Right lobe of liver (tissue), 6 donors: Measurements from ENCODE around the gene DOK1. TPM values are rescaled to one million over a fixed set of nuclear protein-coding genes. Genes with fewer than 3 reads are reported as not detected.
"Not testable (repeated sequence)": the region's sequence is repeated elsewhere in the genome, so short reads cannot be mapped to it uniquely, and the experiment has no call there.

Experiments used
- ATAC-seq, 4 donors: fragments of 200-7000 bp; cut with Tn5 transposase; one replicate each; pipeline ENCODE4 v1.9.1; 2020; ENCODE audit warnings: mild to moderate bottlenecking in 4 of 4, moderate library complexity in 4 of 4
- DNase-seq, 3 donors: peaks; one replicate each; pipeline ENCODE4 v3.0.0-alpha.2; 2020
- H3K27ac ChIP-seq, 3 donors: fragments of 200-600 bp; one replicate each; pipeline ENCODE4 v1.8.0; 2022
- H3K27me3 ChIP-seq, 2 donors: fragments of 200-600 bp; one replicate each; pipeline ENCODE4 v1.8.0; 2022
- H3K36me3 ChIP-seq, 4 donors: fragments of 200-600 bp; sonication (generic) in 1 of 4; one replicate each; pipeline versions ENCODE4 v1.5.1 to v1.8.0; 2017 to 2022; ENCODE audit warnings: control low read depth in 1 of 4
- H3K4me1 ChIP-seq, 4 donors: fragments of 200-600 bp; sonication (generic) in 1 of 4; one replicate each; pipeline versions ENCODE4 v1.5.1 to v1.8.0; 2017 to 2022; ENCODE audit warnings: control low read depth in 1 of 4
- H3K4me3 ChIP-seq, 3 donors: fragments of 200-600 bp; one replicate each; pipeline ENCODE4 v1.8.0; 2022
- H3K9me3 ChIP-seq, 4 donors: fragments of 200-600 bp; sonication (generic) in 1 of 4; one replicate each; pipeline versions ENCODE4 v1.5.1 to v1.8.0; 2017 to 2022; ENCODE audit warnings: control low read depth in 1 of 4
- CTCF ChIP-seq, 4 donors: fragments of 200-600 bp in 3 of 4; fragments of 450-650 bp in 1 of 4; IDR thresholded peaks; one replicate each; pipeline versions ENCODE4 v1.5.1 to v1.8.0; 2016 to 2022; ENCODE audit warnings: antibody characterized with exemption in 4 of 4, mild to moderate bottlenecking in 2 of 4
- POLR2A ChIP-seq: fragments of 450-650 bp; IDR thresholded peaks from one replicate; pipeline ENCODE4 v1.6.1; 2017; ENCODE audit warnings: antibody characterized with exemption, mild to moderate bottlenecking
- WGBS: methylation state at CpG from one replicate; pipeline ENCODE4 v1.1.6; 2018; ENCODE audit warnings: low coverage, low lambda C conversion rate; ENCODE audit not compliant: insufficient coverage; ENCODE audit errors: missing lambda C conversion rate; 5-methylcytosine and 5-hydroxymethylcytosine counted together
- intact Hi-C, 2 donors: fragments of 100-400 bp; cut with DNase I; formaldehyde crosslinking; loops; one replicate each; pipeline versions ENCODE4 v1.11.2 to v1.14.1; 2022
- total RNA-seq, 6 experiments: library from RNA; depleted of rRNA in 2 of 6; stranded (reverse); fragments of >200 nt in 2 of 6; fragmentation: NEBNext Ultra II Directional in 3 of 6; extraction: Animal tissue kit (Norgen Biotek cat#: 25700) in 3 of 6; gene quantifications; one replicate each; pipeline versions ENCODE4 v1.1.0 to v1.2.4, GENCODE V29; 2016 to 2023
- donor health status: DM: no; HTN: yes; CAD: no.
- donor health status: DM: no; HTN: no; CAD: no.
- donor health status: DM: no; HTN: no; CAD: no.
- donor health status: DM: no; HTN: yes; CAD: no.
- donor health status: DM: no; HTN: yes; CAD: no.

Gene DOK1
- total RNA-seq, 6 experiments from 2014 or later = 1.9 to 3.7 (median 3.2) TPM

GRCh38 chr2:74559912-74560311, 5.4 kb downstream of the DOK1 start:
- no peak for TF ChIP-seq CTCF (IDR thresholded peaks at IDR 0.05)
- TF ChIP-seq POLR2A = no peak
- Histone ChIP-seq H3K27me3 (no peaks in the 10 kb centered on the region), H3K4me3 (no peak overlapping the region), H3K9me3 (no peaks in the 10 kb centered on the region), H3K36me3 (no peaks in the 10 kb centered on the region), H3K27ac (no peak overlapping the region), H3K4me1 (no peaks in the 10 kb centered on the region)
- no peak for ATAC-seq
- intact Hi-C loops = no loop called here
- no peak for DNase-seq
- 49% methylated on average over 5 of the region's 5 CpGs for WGBS

- ATAC-seq = no peak
- Histone ChIP-seq H3K4me1 (no peaks in the 10 kb centered on the region), H3K4me3 (no peak overlapping the region), H3K27me3 (no peaks in the 10 kb centered on the region), H3K27ac (no peak overlapping the region), H3K9me3 (no peaks in the 10 kb centered on the region), H3K36me3 (no peaks in the 10 kb centered on the region)
- TF ChIP-seq POLR2A (no peak), CTCF (IDR thresholded peaks at IDR 0.05) (no peak)
- WGBS = 55% methylated on average over 4 of the region's 6 CpGs
- DNase-seq = no peak
- intact Hi-C loops = no loop called here
Measured at GRCh38 chr2:74560591-74560990, 6.1 kb downstream of the DOK1 start.

- ATAC-seq, intact Hi-C loops, H3K27ac ChIP-seq, H3K36me3 ChIP-seq, H3K4me1 ChIP-seq, DNase-seq, H3K27me3 ChIP-seq, H3K4me3 ChIP-seq, H3K9me3 ChIP-seq: not testable (repeated sequence)
- 86% methylated on average over 1 of the region's 1 CpG for WGBS
Measured at GRCh38 chr2:74561022-74561421, 6.5 kb downstream of the DOK1 start.

- 84% methylated on average over 6 of the region's 7 CpGs for WGBS
- Histone ChIP-seq H3K4me1 (no peaks in the 10 kb centered on the region), H3K9me3 (no peaks in the 10 kb centered on the region), H3K27me3 (no peaks in the 10 kb centered on the region), H3K36me3 (no peaks in the 10 kb centered on the region), H3K4me3 (no peak overlapping the region), H3K27ac (no peak overlapping the region)
- no peak for TF ChIP-seq CTCF (IDR thresholded peaks at IDR 0.05)
- TF ChIP-seq POLR2A = no peak
- ATAC-seq (peak in 2 of 4 donors; percentile 33 to 35), DNase-seq (no peak)
- intact Hi-C loops = no loop called here
Measured at GRCh38 chr2:74562126-74562775, 7.7 kb downstream of the DOK1 start.

GRCh38 chr2:74564222-74564621, 9.7 kb downstream of the DOK1 start:
- H3K27ac ChIP-seq = no peak overlapping the region
- no peak for ATAC-seq
- no peak for DNase-seq
- 61% methylated on average over 5 of the region's 5 CpGs for WGBS
- H3K4me1 ChIP-seq = no peaks in the 10 kb centered on the region
- no peaks in the 10 kb centered on the region for H3K9me3 ChIP-seq
- no peaks in the 10 kb centered on the region for H3K27me3 ChIP-seq
- intact Hi-C loops = no loop called here
- no peaks in the 10 kb centered on the region for H3K36me3 ChIP-seq
- TF ChIP-seq POLR2A (no peak), CTCF (IDR thresholded peaks at IDR 0.05) (no peak)
- no peak overlapping the region for H3K4me3 ChIP-seq
